Ovary (tissue), 9 donors: ENCODE measurements around the gene SCRN2. TPM values are rescaled to one million over a fixed set of nuclear protein-coding genes. Genes with fewer than 3 reads are reported as not detected.

Experiments
- DNase-seq, 5 donors: peaks; one replicate each; pipeline ENCODE4 v3.0.0-alpha.2; 2019 to 2020
- H3K27ac ChIP-seq, 2 donors: fragments of 200-600 bp; one replicate each; pipeline versions ENCODE4 v1.5.1 to v1.8.0; 2019 to 2022
- H3K27me3 ChIP-seq: fragments of 200-600 bp; one replicate; pipeline ENCODE4 v1.8.0; 2022
- H3K36me3 ChIP-seq: fragments of 200-600 bp; sonication (generic); one replicate; pipeline ENCODE4 v1.5.1; 2019
- H3K4me1 ChIP-seq: one replicate; pipeline ENCODE4 v1.8.1; 2013; ENCODE audit warnings: mild to moderate bottlenecking, moderate library complexity; ENCODE audit not compliant: insufficient read depth
- H3K4me3 ChIP-seq: fragments of 200-600 bp; sonication (generic); one replicate; pipeline ENCODE4 v1.5.1; 2017
- H3K9me3 ChIP-seq, 2 donors: fragments of 200-600 bp in 1 of 2; sonication (generic) in 1 of 2; one replicate each; pipeline versions ENCODE4 v1.5.1 to v1.8.1; 2013 to 2019; ENCODE audit warnings: mild to moderate bottlenecking in 1 of 2, moderate library complexity in 1 of 2
- EP300 ChIP-seq: sonication (generic); formaldehyde crosslinking; IDR thresholded peaks from one replicate; pipeline ENCODE4 v1.6.1; 2017; ENCODE audit warnings: antibody characterized with exemption
- POLR2A ChIP-seq: fragments of 450-650 bp; IDR thresholded peaks from one replicate; pipeline ENCODE4 v1.6.1; 2017; ENCODE audit warnings: antibody characterized with exemption, mild to moderate bottlenecking, moderate library complexity
- WGBS, 3 donors: extraction: QIAGEN DNeasy Blood & Tissue Kit in 1 of 3; methylation state at CpG; one replicate each; pipeline versions ENCODE4 v1.1.5 to v1.1.7; 2013 to 2017; 5-methylcytosine and 5-hydroxymethylcytosine counted together
- intact Hi-C, 4 donors: fragments of 100-400 bp; cut with DNase I; formaldehyde crosslinking; loops; one replicate each; pipeline versions ENCODE4 v1.11.0 to v1.15.1; 2022 to 2023
- polyA plus RNA-seq, 2 donors: library from polyadenylated mRNA; stranded (reverse); fragments of 200-250 nt in 1 of 2; fragments of 350-450 nt in 1 of 2; fragmentation: Illumina TruSeq in 1 of 2; extraction: RNeasy Lipid Tissue Mini Kit (QIAGEN cat#74804) in 1 of 2; gene quantifications; one replicate each; pipeline ENCODE4 v1.2.3, GENCODE V29; 2013 to 2014
- total RNA-seq, 7 donors: library from RNA; depleted of rRNA in 2 of 7; stranded (reverse); fragments of >200 nt in 2 of 7; fragmentation: NEBNext Ultra II Directional in 3 of 7; extraction: Animal tissue kit (Norgen Biotek cat#: 25700) in 3 of 7; gene quantifications; one replicate each; pipeline versions ENCODE4 v1.1.0 to v1.2.4, GENCODE V29; 2016 to 2023
- TF ChIP-seq, protein P1 (sequence below), 3 donors: fragments of 450-650 bp in 2 of 3; fragments of 200-600 bp in 1 of 3; IDR thresholded peaks; one replicate each; pipeline versions ENCODE4 v1.5.1 to v1.8.0; 2016 to 2022; ENCODE audit warnings: antibody characterized with exemption in 3 of 3, mild to moderate bottlenecking in 1 of 3
- donor health status: DM: no; HTN: no; CAD: no; lungs with moderate emphysema.
- donor health status: DM: no; HTN: no; CAD: no.
- donor health status: Bipolar disorder and iron deficiency.
- donor health status: DM: yes; HTN: yes; CAD: no.
- donor health status: DM: no; HTN: no; CAD: no.
- donor health status: DM: yes; HTN: yes; CAD: no.

SCRN2 gene
- total and polyA plus RNA-seq, 9 donors, result 5.6 to 45.5 (median 36.8) TPM

DNA sequence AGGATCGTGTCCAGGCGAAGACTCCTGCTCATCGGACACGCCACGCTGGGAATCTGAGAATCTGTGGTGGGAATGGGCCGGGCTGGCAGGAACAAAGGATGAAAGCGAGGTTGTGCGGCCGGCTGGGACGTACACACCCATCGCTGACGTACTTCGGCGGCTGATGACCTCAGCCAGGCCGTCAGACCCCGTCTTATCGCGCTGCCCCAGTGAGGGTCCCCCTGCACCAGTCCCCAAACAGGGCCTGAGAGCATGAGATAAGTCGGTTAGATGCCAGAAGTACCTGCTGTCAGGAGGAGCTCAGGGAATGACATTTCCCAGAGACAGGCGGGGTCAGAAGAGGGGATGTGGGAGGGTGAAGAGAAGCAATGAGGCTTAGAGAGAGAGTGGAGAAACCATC, 25.9 kb upstream of the SCRN2 start:
- TF ChIP-seq EP300, result no peak
- TF ChIP-seq POLR2A, result no peak
- TF ChIP-seq, protein P1, sequence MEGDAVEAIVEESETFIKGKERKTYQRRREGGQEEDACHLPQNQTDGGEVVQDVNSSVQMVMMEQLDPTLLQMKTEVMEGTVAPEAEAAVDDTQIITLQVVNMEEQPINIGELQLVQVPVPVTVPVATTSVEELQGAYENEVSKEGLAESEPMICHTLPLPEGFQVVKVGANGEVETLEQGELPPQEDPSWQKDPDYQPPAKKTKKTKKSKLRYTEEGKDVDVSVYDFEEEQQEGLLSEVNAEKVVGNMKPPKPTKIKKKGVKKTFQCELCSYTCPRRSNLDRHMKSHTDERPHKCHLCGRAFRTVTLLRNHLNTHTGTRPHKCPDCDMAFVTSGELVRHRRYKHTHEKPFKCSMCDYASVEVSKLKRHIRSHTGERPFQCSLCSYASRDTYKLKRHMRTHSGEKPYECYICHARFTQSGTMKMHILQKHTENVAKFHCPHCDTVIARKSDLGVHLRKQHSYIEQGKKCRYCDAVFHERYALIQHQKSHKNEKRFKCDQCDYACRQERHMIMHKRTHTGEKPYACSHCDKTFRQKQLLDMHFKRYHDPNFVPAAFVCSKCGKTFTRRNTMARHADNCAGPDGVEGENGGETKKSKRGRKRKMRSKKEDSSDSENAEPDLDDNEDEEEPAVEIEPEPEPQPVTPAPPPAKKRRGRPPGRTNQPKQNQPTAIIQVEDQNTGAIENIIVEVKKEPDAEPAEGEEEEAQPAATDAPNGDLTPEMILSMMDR (IDR thresholded peaks at IDR 0.05), result no peak
- Histone ChIP-seq H3K36me3 (no peaks in the 10 kb centered on the region), H3K4me3 (no peak overlapping the region), H3K4me1 (no peaks in the 10 kb centered on the region), H3K27ac (no peak overlapping the region), H3K27me3 (no peaks in the 10 kb centered on the region), H3K9me3 (no peaks in the 10 kb centered on the region)
- WGBS, 3 donors, result 67 to 75% (median 69%) methylated on average over 20 of the region's 20 CpGs
- no peak for DNase-seq
- intact Hi-C loops, result no loop called here

DNA sequence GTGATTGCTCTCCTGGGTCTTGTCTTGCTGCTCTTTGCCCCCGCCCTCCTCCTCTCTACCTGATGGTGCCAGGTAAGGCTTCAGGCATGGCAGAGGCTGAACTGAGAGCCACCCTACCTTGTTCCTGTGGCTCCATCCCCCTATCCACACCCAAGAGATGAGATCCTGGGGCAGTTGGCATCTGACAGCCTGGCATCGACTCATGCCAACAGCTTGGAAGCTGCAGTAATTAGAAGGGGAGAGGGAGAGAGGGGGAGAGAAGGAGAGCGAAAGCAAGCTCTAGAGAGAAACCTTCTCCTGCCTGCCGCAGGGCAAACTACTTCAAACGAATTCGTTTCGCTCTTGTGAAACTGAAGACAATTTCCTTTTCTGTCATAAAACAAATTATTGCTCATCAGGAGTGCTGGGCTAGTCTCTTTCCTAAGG, 23.7 kb upstream of the SCRN2 start:
- Histone ChIP-seq H3K27ac (no peak overlapping the region), H3K9me3 (no peaks in the 10 kb centered on the region), H3K27me3 (no peaks in the 10 kb centered on the region), H3K4me1 (no peaks in the 10 kb centered on the region), H3K4me3 (no peak overlapping the region), H3K36me3 (no peaks in the 10 kb centered on the region)
- no peak for DNase-seq
- TF ChIP-seq, protein P1 (IDR thresholded peaks at IDR 0.05), result no peak
- TF ChIP-seq EP300, result no peak
- TF ChIP-seq POLR2A, result no peak
- WGBS, 3 donors, result 35 to 44% (median 38%) methylated on average over 7 of the region's 7 CpGs
- intact Hi-C loops, result no loop called here

DNA sequence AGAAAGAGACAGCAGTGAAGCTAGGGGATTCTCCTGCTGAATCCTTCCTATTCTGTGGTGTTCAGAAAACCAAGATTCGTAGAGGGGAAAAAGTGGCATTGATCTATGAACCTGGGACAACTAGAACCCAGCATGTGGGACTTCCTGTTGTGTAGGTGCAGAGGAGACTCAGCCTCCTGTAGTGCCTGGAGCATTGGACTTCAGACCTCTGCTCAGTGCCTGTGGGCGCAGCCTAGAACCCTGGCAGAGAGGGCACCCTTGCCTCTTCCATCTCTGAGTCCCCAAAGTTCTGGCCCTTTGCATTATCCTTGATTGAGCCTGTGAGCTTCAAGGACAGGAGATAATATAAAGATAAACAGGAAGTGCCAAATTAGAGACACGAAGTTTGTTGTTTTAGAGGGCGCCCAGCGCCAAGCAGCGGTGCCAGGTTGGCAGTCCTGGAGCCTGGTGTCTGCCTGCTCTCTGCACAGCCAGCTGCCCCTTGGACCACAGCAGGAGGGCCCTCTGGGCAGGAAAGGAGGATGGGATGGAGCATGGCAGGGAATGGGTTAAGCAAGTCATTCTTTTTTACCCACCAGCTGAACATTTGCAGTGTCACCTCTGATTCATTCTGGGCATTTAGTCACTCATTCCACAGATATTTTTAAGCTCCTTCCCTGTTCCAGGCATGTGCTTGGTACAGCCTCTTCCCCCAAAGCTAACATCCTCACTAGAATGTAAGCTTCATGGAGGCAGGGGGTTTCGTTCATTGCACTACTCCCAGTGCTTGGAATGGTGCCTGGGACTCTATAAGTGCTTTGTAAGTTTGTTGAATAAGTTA, 21.8 kb upstream of the SCRN2 start:
- TF ChIP-seq, protein P1 (IDR thresholded peaks at IDR 0.05), result no peak
- TF ChIP-seq EP300 (no peak), POLR2A (no peak)
- intact Hi-C loops, result no loop called here
- Histone ChIP-seq H3K4me1 (no peaks in the 10 kb centered on the region), H3K27me3 (no peaks in the 10 kb centered on the region), H3K27ac (no peak overlapping the region), H3K36me3 (no peaks in the 10 kb centered on the region), H3K9me3 (no peaks in the 10 kb centered on the region), H3K4me3 (no peak overlapping the region)
- no peak for DNase-seq
- WGBS, 3 donors, result 51 to 65% (median 65%) methylated on average over 7 of the region's 7 CpGs

DNA sequence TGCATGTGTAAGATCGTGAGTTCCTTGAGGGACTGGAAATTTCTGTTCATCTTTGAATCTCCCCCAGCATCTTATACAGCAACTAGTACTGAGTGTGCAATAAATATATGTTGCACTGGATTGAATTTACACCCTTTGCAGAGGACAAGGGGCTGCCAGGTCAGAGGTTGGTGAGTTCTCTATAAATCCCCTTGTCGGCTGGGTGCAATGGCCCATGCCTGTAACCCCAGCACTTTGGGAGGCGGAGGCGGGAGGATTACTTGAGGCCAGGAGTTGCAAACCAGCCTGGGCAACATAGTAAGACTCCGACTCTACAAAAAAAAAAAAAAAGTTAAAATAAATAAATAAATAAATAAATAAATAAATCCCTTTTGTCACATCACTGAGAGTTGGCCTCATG, 19.3 kb upstream of the SCRN2 start:
- intact Hi-C loops, result no loop called here
- TF ChIP-seq POLR2A, result no peak
- TF ChIP-seq EP300, result no peak
- TF ChIP-seq, protein P1 (IDR thresholded peaks at IDR 0.05), result no peak
- H3K4me1 ChIP-seq, result no peaks in the 10 kb centered on the region
- H3K36me3 ChIP-seq, result no peaks in the 10 kb centered on the region
- 84 to 90% (median 84%) methylated on average over 5 of the region's 5 CpGs for WGBS, 3 donors
- H3K27ac ChIP-seq, result no peak overlapping the region
- H3K9me3 ChIP-seq, result no peaks in the 10 kb centered on the region
- no peaks in the 10 kb centered on the region for H3K27me3 ChIP-seq
- DNase-seq, result no peak
- H3K4me3 ChIP-seq, result no peak overlapping the region
